ENCODE measurements around the gene SLC30A5.
"Not testable (repeated sequence)": the region's sequence is repeated elsewhere in the genome, so short reads cannot be mapped to it uniquely, and the experiment has no call there.

The SLC30A5 gene

GRCh38 chr5:69084195-69084594 is 9.6 kb upstream of the SLC30A5 start:
- Mint-ChIP-seq H3K9me3 (no peaks in the 10 kb centered on the region), H3K4me3 (no peak overlapping the region), H3K4me1 (peaks cover 19% of the 10 kb centered on the region), H3K36me3 (no peaks in the 10 kb centered on the region), H3K27ac (no peak overlapping the region), H3K27me3 (peaks cover 3% of the 10 kb centered on the region)
- CTCF ChIA-PET, result interaction anchor here (0.8 to 1.5 kb wide), 3 partner anchors 9 to 12 kb away, joined by 3 to 5 read pairs (median 3); partner anchors contain the start of gene SLC30A5
- no peak for DNase-seq

- no peaks in the 10 kb centered on the region for H3K36me3 Mint-ChIP-seq
- H3K27me3 Mint-ChIP-seq, result peaks cover 3% of the 10 kb centered on the region
- no peak for DNase-seq
- no peak overlapping the region for H3K4me3 Mint-ChIP-seq
- no peaks in the 10 kb centered on the region for H3K9me3 Mint-ChIP-seq
- peaks cover 18% of the 10 kb centered on the region for H3K4me1 Mint-ChIP-seq
- CTCF ChIA-PET, result interaction anchor here (0.6 to 1.5 kb wide), 3 partner anchors 9 to 42 kb away, joined by 3 read pairs; partner anchors contain the start of gene SLC30A5
- no peak overlapping the region for H3K27ac Mint-ChIP-seq
These were observed 8.9 kb upstream of the SLC30A5 start for GRCh38 chr5:69084903-69085302.

GRCh38 chr5:69086206-69086605 is 7.6 kb upstream of the SLC30A5 start:
- Mint-ChIP-seq H3K36me3 (no peaks in the 10 kb centered on the region), H3K27me3 (peaks cover 3% of the 10 kb centered on the region), H3K9me3 (no peaks in the 10 kb centered on the region), H3K4me3 (no peak overlapping the region), H3K27ac (no peak overlapping the region), H3K4me1 (peaks cover 18% of the 10 kb centered on the region)
- DNase-seq, result no peak
- CTCF ChIA-PET, result interaction anchor here (0.6 kb wide), 1 partner anchor 185 kb away, joined by 3 read pairs; no protein-coding TSS in a partner anchor

- H3K9me3 Mint-ChIP-seq, DNase-seq, H3K27me3 Mint-ChIP-seq, CTCF ChIA-PET, H3K4me3 Mint-ChIP-seq, H3K27ac Mint-ChIP-seq, H3K36me3 Mint-ChIP-seq: not testable (repeated sequence)
- peaks cover 18% of the 10 kb centered on the region for H3K4me1 Mint-ChIP-seq
These were observed 5.8 kb upstream of the SLC30A5 start for GRCh38 chr5:69088006-69088405.

GRCh38 chr5:69090158-69090557 is 3.7 kb upstream of the SLC30A5 start:
- no peaks in the 10 kb centered on the region for H3K36me3 Mint-ChIP-seq
- no peak overlapping the region for H3K27ac Mint-ChIP-seq
- no peaks in the 10 kb centered on the region for H3K9me3 Mint-ChIP-seq
- DNase-seq, result no peak
- no peak overlapping the region for H3K4me3 Mint-ChIP-seq
- H3K4me1 Mint-ChIP-seq, result peaks cover 12% of the 10 kb centered on the region
- CTCF ChIA-PET, result no interaction called here
- no peaks in the 10 kb centered on the region for H3K27me3 Mint-ChIP-seq

GRCh38 chr5:69091771-69092170 is 2.0 kb upstream of the SLC30A5 start:
- Mint-ChIP-seq H3K27me3 (no peaks in the 10 kb centered on the region), H3K9me3 (no peaks in the 10 kb centered on the region), H3K36me3 (peaks cover 3% of the 10 kb centered on the region), H3K4me1 (peaks cover 25% of the 10 kb centered on the region), H3K4me3 (no peak overlapping the region), H3K27ac (no peak overlapping the region)
- no peak for DNase-seq
- CTCF ChIA-PET, result interaction anchor here (1.2 to 2.0 kb wide), 2 partner anchors 49 to 243 kb away, joined by 4 to 7 read pairs; no protein-coding TSS in a partner anchor

- Mint-ChIP-seq H3K4me1 (peaks cover 33% of the 10 kb centered on the region), H3K27ac (no peak overlapping the region), H3K4me3 (no peak overlapping the region), H3K27me3 (no peaks in the 10 kb centered on the region), H3K9me3 (no peaks in the 10 kb centered on the region), H3K36me3 (peaks cover 10% of the 10 kb centered on the region)
- CTCF ChIA-PET, result interaction anchor here (0.6 to 1.8 kb wide), 20 partner anchors 10 to 279 kb away, joined by 3 to 30 read pairs (median 4); partner anchors contain the start of genes AK6, CCDC125, CCNB1 and CDK7
- no peak for DNase-seq
These were observed 845 bp upstream of the SLC30A5 start for GRCh38 chr5:69092969-69093368.

GRCh38 chr5:69099302-69099701 is 5.5 kb downstream of the SLC30A5 start:
- no peak overlapping the region for H3K27ac Mint-ChIP-seq
- H3K4me1 Mint-ChIP-seq, result peaks cover 37% of the 10 kb centered on the region
- CTCF ChIA-PET, result no interaction called here
- no peak overlapping the region for H3K4me3 Mint-ChIP-seq
- no peaks in the 10 kb centered on the region for H3K9me3 Mint-ChIP-seq
- H3K27me3 Mint-ChIP-seq, result no peaks in the 10 kb centered on the region
- DNase-seq, result no peak
- peaks cover 19% of the 10 kb centered on the region for H3K36me3 Mint-ChIP-seq

GRCh38 chr5:69103521-69103920 is 9.7 kb downstream of the SLC30A5 start:
- Mint-ChIP-seq H3K4me1 (peaks cover 9% of the 10 kb centered on the region), H3K36me3 (peaks cover 30% of the 10 kb centered on the region), H3K27ac (no peak overlapping the region), H3K27me3 (no peaks in the 10 kb centered on the region), H3K4me3 (no peak overlapping the region), H3K9me3 (no peaks in the 10 kb centered on the region)
- CTCF ChIA-PET, result interaction anchor here (1.3 kb wide), 1 partner anchor 10 kb away, joined by 4 read pairs; the partner anchor contains the start of gene SLC30A5
- DNase-seq, result no peak

GRCh38 chr5:69105996-69106906 is 12.4 kb downstream of the SLC30A5 start:
- Mint-ChIP-seq H3K9me3 (peaks cover 1% of the 10 kb centered on the region), H3K27me3 (no peaks in the 10 kb centered on the region), H3K36me3 (peaks cover 48% of the 10 kb centered on the region), H3K27ac (no peak overlapping the region), H3K4me1 (no peaks in the 10 kb centered on the region), H3K4me3 (no peak overlapping the region)
- CTCF ChIA-PET, result interaction anchor here (0.7 to 1.3 kb wide), 3 partner anchors 10 to 84 kb away, joined by 3 to 4 read pairs (median 4); partner anchors contain the start of gene SLC30A5
- no peak for DNase-seq

- DNase-seq, H3K9me3 Mint-ChIP-seq, H3K4me3 Mint-ChIP-seq, H3K27me3 Mint-ChIP-seq, H3K27ac Mint-ChIP-seq, H3K4me1 Mint-ChIP-seq, CTCF ChIA-PET: not testable (repeated sequence)
- H3K36me3 Mint-ChIP-seq, result peaks cover 47% of the 10 kb centered on the region
These were observed 14.6 kb downstream of the SLC30A5 start for GRCh38 chr5:69108367-69108766.

- Mint-ChIP-seq H3K9me3 (peaks cover 1% of the 10 kb centered on the region), H3K4me1 (no peaks in the 10 kb centered on the region), H3K36me3 (peaks cover 38% of the 10 kb centered on the region), H3K27ac (no peak overlapping the region), H3K27me3 (no peaks in the 10 kb centered on the region), H3K4me3 (no peak overlapping the region)
- DNase-seq, result no peak
- CTCF ChIA-PET, result no interaction called here
These were observed 20.0 kb downstream of the SLC30A5 start for GRCh38 chr5:69113851-69114250.

GRCh38 chr5:69115526-69115925 is 21.7 kb downstream of the SLC30A5 start:
- H3K27me3 Mint-ChIP-seq, result no peaks in the 10 kb centered on the region
- H3K27ac Mint-ChIP-seq, result no peak overlapping the region
- no peaks in the 10 kb centered on the region for H3K4me1 Mint-ChIP-seq
- H3K9me3 Mint-ChIP-seq, result no peaks in the 10 kb centered on the region
- no peak for DNase-seq
- CTCF ChIA-PET, result interaction anchor here (1.1 kb wide), 1 partner anchor 9 kb away, joined by 3 read pairs; no protein-coding TSS in a partner anchor
- H3K4me3 Mint-ChIP-seq, result no peak overlapping the region
- H3K36me3 Mint-ChIP-seq, result peaks cover 31% of the 10 kb centered on the region

GRCh38 chr5:69129413-69129812 is 35.6 kb downstream of the SLC30A5 start:
- Mint-ChIP-seq H3K36me3 (peaks cover 34% of the 10 kb centered on the region), H3K4me3 (no peak overlapping the region), H3K27me3 (no peaks in the 10 kb centered on the region), H3K27ac (no peak overlapping the region), H3K9me3 (no peaks in the 10 kb centered on the region), H3K4me1 (no peaks in the 10 kb centered on the region)
- DNase-seq, result no peak
- CTCF ChIA-PET, result no interaction called here

GRCh38 chr5:69130241-69130640 is 36.4 kb downstream of the SLC30A5 start:
- Mint-ChIP-seq H3K27me3 (no peaks in the 10 kb centered on the region), H3K27ac (no peak overlapping the region), H3K4me3 (no peak overlapping the region), H3K9me3 (no peaks in the 10 kb centered on the region), H3K4me1 (no peaks in the 10 kb centered on the region), H3K36me3 (peaks cover 30% of the 10 kb centered on the region)
- CTCF ChIA-PET, result no interaction called here
- DNase-seq, result no peak

Measured in activated naive CD4-positive, alpha-beta T cell treated with anti-CD3 and anti-CD28 coated beads, Interleukin-2, amount 10 ng/mL, durations not matched to agents 7 days and 5 days (primary cell).